Measurements from ENCODE around the gene FCER1G.

FCER1G gene

GRCh38 chr1:161177112-161177935, 37.8 kb upstream of the FCER1G start, which contains the start of gene B4GALT3 (continued):
- TF ChIP-seq PRDM10 (tag by site-specific recombination; IDR thresholded peaks at IDR 0.05) (peak; percentile 98), ZSCAN16 (tag by site-specific recombination; IDR thresholded peaks at IDR 0.05) (peak; percentile 87), ZNF394 (tag by site-specific recombination; IDR thresholded peaks at IDR 0.05; ENCODE audit: borderline replicate concordance) (peak; percentile 71), ZNF501 (tag by site-specific recombination; IDR thresholded peaks at IDR 0.05) (peak; percentile 97), SP3 (tag by site-specific recombination; IDR thresholded peaks at IDR 0.05) (peak; percentile 100), KLF1 (tag by site-specific recombination; IDR thresholded peaks at IDR 0.05) (peak; percentile 90), ZNF580 (tag by site-specific recombination; IDR thresholded peaks at IDR 0.05) (no peak), KLF9 (tag by site-specific recombination; IDR thresholded peaks at IDR 0.05; ENCODE audit: low read depth) (peak; percentile 95), ZNF548 (tag by site-specific recombination; IDR thresholded peaks at IDR 0.05) (no peak), ZBTB49 (tag by site-specific recombination; IDR thresholded peaks at IDR 0.05; ENCODE audit: low read depth) (no peak), ZNF777 (tag by site-specific recombination; IDR thresholded peaks at IDR 0.05; ENCODE audit: borderline replicate concordance) (peak; percentile 59; the same call in 1 of the 2 replicates), BCL11A (tag by site-specific recombination; IDR thresholded peaks at IDR 0.05; ENCODE audit: low read depth) (peak; percentile 34; the same call in 1 of the 2 replicates), ZNF600 (tag by site-specific recombination; IDR thresholded peaks at IDR 0.05) (peak; percentile 99), KLF16 (tag by site-specific recombination; IDR thresholded peaks at IDR 0.05) (peak; percentile 96)

GRCh38 chr1:161177936-161178244, 37.2 kb upstream of the FCER1G start:
- H3K27ac ChIP-seq (ENCODE audit: extremely low read depth, low read depth, low read length), result no peak overlapping the region
- H3K4me3 ChIP-seq (ENCODE audit: low read depth, low read length), result no peak overlapping the region
- no peaks in the 10 kb centered on the region for H3K4me1 ChIP-seq (ENCODE audit: control insufficient read depth, insufficient read depth, low read length)
- no peaks in the 10 kb centered on the region for H3K9me3 ChIP-seq (ENCODE audit: control insufficient read depth, insufficient read depth, low read depth, low read length)
- TF ChIP-seq ZBTB17 (tag by site-specific recombination; IDR thresholded peaks at IDR 0.05) (0 out of 2 replicates have a peak, but pooled peaks have one; percentile 6), ZNF391 (tag by site-specific recombination; IDR thresholded peaks at IDR 0.05; ENCODE audit: borderline replicate concordance, low read depth) (0 out of 2 replicates have a peak, but pooled peaks have one; percentile 8), ZNF157 (tag by site-specific recombination; IDR thresholded peaks at IDR 0.05) (no peak), GLIS2 (tag by site-specific recombination; IDR thresholded peaks at IDR 0.05) (no peak)
- ChIA-PET POLR2A (interaction anchor here (1.3 to 3.3 kb wide), 5 partner anchors 12 to 48 kb away, joined by 4 to 39 read pairs (median 9); partner anchors contain the start of genes NDUFS2, PPOX and TOMM40L), CTCF (interaction anchor here (0.8 to 2.9 kb wide), 4 partner anchors 11 to 204 kb away, joined by 3 to 23 read pairs (median 4); partner anchors contain the start of gene PPOX)
- H3K36me3 ChIP-seq (ENCODE audit: control insufficient read depth in 2 of 2, insufficient read depth in 1 of 2, low read length in 2 of 2), result peaks cover 7 to 32% of the 10 kb centered on the region in 2 experiments; a peak in 2 of 3 replicates
